Naive thymus-derived CD4-positive, alpha-beta T cell (primary cell): ENCODE results near the gene YIPF5. TPM values are rescaled to one million over a fixed set of nuclear protein-coding genes. Genes with fewer than 3 reads are reported as not detected.

Experiments used
- ATAC-seq: fragments of 150-1000 bp; cut with Tn5 transposase; 2 replicates; pipeline ENCODE4 v1.10.0; 2021; ENCODE audit warnings: mild to moderate bottlenecking, moderate library complexity
- CTCF ChIA-PET: fragments of 350-600 bp; sonication (Branson Sonifier 250); formaldehyde crosslinking; loops from one replicate; lab custom pipeline; 2021; ENCODE audit warnings: antibody characterized with exemption; lab: Charles Lee
- POLR2A ChIA-PET: fragments of 350-600 bp; sonication (Branson Sonifier 250); formaldehyde crosslinking; loops from one replicate; lab custom pipeline; 2021; ENCODE audit warnings: antibody characterized with exemption, inconsistent platforms; lab: Charles Lee
- DNase-seq, 9 donors: peaks; one replicate each; pipeline versions ENCODE4 v3.0.0 to v3.0.0-alpha.2; 2020 to 2022; ENCODE audit warnings: mixed read lengths in 1 of 9
- H3K27ac ChIP-seq: one replicate; pipeline ENCODE4 v1.7.0; 2013; ENCODE audit warnings: mild to moderate bottlenecking, low read depth, low read length, moderate library complexity
- H3K27me3 ChIP-seq, 2 donors: one replicate each; pipeline ENCODE4 v1.7.0; 2013; ENCODE audit warnings: low read length in 2 of 2, mild to moderate bottlenecking in 2 of 2, moderate library complexity in 2 of 2; ENCODE audit not compliant: control insufficient read depth in 2 of 2, insufficient read depth in 2 of 2
- H3K36me3 ChIP-seq, 3 experiments: 1 replicate in 2 of 3; 2 replicates in 1 of 3; pipeline ENCODE4 v1.7.0; 2013; ENCODE audit warnings: low read length in 3 of 3, mild to moderate bottlenecking in 3 of 3, moderate library complexity in 1 of 3; ENCODE audit not compliant: insufficient read depth in 3 of 3, control insufficient read depth in 2 of 3
- H3K4me1 ChIP-seq, 2 donors: one replicate each; pipeline ENCODE4 v1.7.0; 2013; ENCODE audit warnings: low read length in 2 of 2, mild to moderate bottlenecking in 2 of 2, moderate library complexity in 1 of 2; ENCODE audit not compliant: control insufficient read depth in 2 of 2, insufficient read depth in 2 of 2
- H3K4me3 ChIP-seq: 2 replicates; pipeline ENCODE4 v1.7.0; 2013; ENCODE audit warnings: mild to moderate bottlenecking, low read length
- H3K9me3 ChIP-seq, 3 experiments: 1 replicate in 2 of 3; 2 replicates in 1 of 3; pipeline ENCODE4 v1.7.0; 2013; ENCODE audit warnings: low read length in 3 of 3; ENCODE audit not compliant: control insufficient read depth in 2 of 3
- H3K27ac Mint-ChIP-seq, 9 donors: one replicate each; pipeline ENCODE4 v1.8.0; 2020 to 2022; ENCODE audit warnings: mixed read lengths in 9 of 9, mild to moderate bottlenecking in 8 of 9, moderate library complexity in 5 of 9, inconsistent platforms in 2 of 9
- H3K27me3 Mint-ChIP-seq, 5 donors: one replicate each; pipeline ENCODE4 v1.8.0; 2021 to 2022; ENCODE audit warnings: mixed read lengths in 5 of 5, mild to moderate bottlenecking in 1 of 5
- H3K36me3 Mint-ChIP-seq, 5 donors: one replicate each; pipeline ENCODE4 v1.8.0; 2020 to 2022; ENCODE audit warnings: mixed read lengths in 5 of 5, mild to moderate bottlenecking in 3 of 5, inconsistent platforms in 1 of 5
- H3K4me1 Mint-ChIP-seq, 7 donors: one replicate each; pipeline ENCODE4 v1.8.0; 2020 to 2022; ENCODE audit warnings: mixed read lengths in 7 of 7, mild to moderate bottlenecking in 3 of 7, inconsistent platforms in 1 of 7
- H3K4me3 Mint-ChIP-seq, 10 donors: one replicate each; pipeline ENCODE4 v1.8.0; 2020 to 2022; ENCODE audit warnings: mild to moderate bottlenecking in 10 of 10, mixed read lengths in 10 of 10, moderate library complexity in 6 of 10, inconsistent platforms in 2 of 10
- H3K9me3 Mint-ChIP-seq, 11 donors: one replicate each; pipeline ENCODE4 v1.8.0; 2020 to 2022; ENCODE audit warnings: mixed read lengths in 11 of 11, mild to moderate bottlenecking in 4 of 11, inconsistent platforms in 1 of 11, moderate library complexity in 1 of 11
- intact Hi-C, 2 donors: fragments of 100-400 bp; cut with micrococcal nuclease; formaldehyde crosslinking; loops; one replicate each; pipeline ENCODE4 v1.15.1; 2023
- polyA plus RNA-seq, 2 donors: library from polyadenylated mRNA; unstranded; fragments of 300-500 nt; fragmentation: Illumina TruSeq; gene quantifications; one replicate each; pipeline ENCODE4 v1.2.3, GENCODE V29; 2021
- total RNA-seq, 6 experiments: library from RNA in 5 of 6; stranded (reverse) in 5 of 6; gene quantifications; 1 replicate in 5 of 6; 2 replicates in 1 of 6; pipeline ENCODE4 v1.2.3 and lab custom pipeline; 2021 to 2026

Gene YIPF5
- total and polyA plus RNA-seq, 7 experiments from 2014 or later, result 27.0 to 62.9 (median 48.8) TPM

GRCh38 chr5:144151026-144151425, 19.4 kb downstream of the YIPF5 start:
- DNase-seq (no peak), ATAC-seq (no peak)
- Mint-ChIP-seq H3K4me1 (no peaks in the 10 kb centered on the region), H3K4me3 (no peak overlapping the region), H3K9me3 (no peaks in the 10 kb centered on the region), H3K27me3 (peaks cover 0 to 2% (median 0%) of the 10 kb centered on the region in 5 donors), H3K36me3 (peaks cover 0 to 4% (median 0%) of the 10 kb centered on the region in 5 donors), H3K27ac (no peak overlapping the region)
- intact Hi-C loops, result no loop called here
- Histone ChIP-seq H3K27ac (no peak overlapping the region), H3K4me3 (no peak overlapping the region), H3K27me3 (no peaks in the 10 kb centered on the region), H3K4me1 (no peaks in the 10 kb centered on the region), H3K36me3 (no peaks in the 10 kb centered on the region), H3K9me3 (no peaks in the 10 kb centered on the region)
- ChIA-PET POLR2A (no interaction called here), CTCF (interaction anchor here (0.7 kb wide), 1 partner anchor 1263 kb away, joined by 5 read pairs; no protein-coding TSS in a partner anchor)

GRCh38 chr5:144144956-144145751, 25.3 kb downstream of the YIPF5 start:
- ChIA-PET CTCF (interaction anchor here (0.5 to 0.6 kb wide), 2 partner anchors 8 to 711 kb away, joined by 3 to 6 read pairs; no protein-coding TSS in a partner anchor), POLR2A (no interaction called here)
- Histone ChIP-seq H3K4me1 (no peaks in the 10 kb centered on the region), H3K4me3 (no peak overlapping the region), H3K36me3 (no peaks in the 10 kb centered on the region), H3K27me3 (no peaks in the 10 kb centered on the region), H3K9me3 (no peaks in the 10 kb centered on the region), H3K27ac (no peak overlapping the region)
- Mint-ChIP-seq H3K4me1 (peaks cover 0 to 6% (median 0%) of the 10 kb centered on the region in 7 donors), H3K9me3 (no peaks in the 10 kb centered on the region), H3K4me3 (no peak overlapping the region), H3K36me3 (no peaks in the 10 kb centered on the region), H3K27me3 (peaks cover 0 to 15% (median 12%) of the 10 kb centered on the region in 5 donors), H3K27ac (no peak overlapping the region)
- ATAC-seq, result no peak
- intact Hi-C loops, result no loop called here
- no peak for DNase-seq

- no peaks in the 10 kb centered on the region for H3K36me3 Mint-ChIP-seq
- H3K4me3 ChIP-seq, result no peak overlapping the region
- POLR2A ChIA-PET, result no interaction called here
These were observed 26.8 kb downstream of the YIPF5 start for GRCh38 chr5:144143625-144144024.

GRCh38 chr5:144142824-144143162, 27.7 kb downstream of the YIPF5 start:
- Histone ChIP-seq H3K27me3 (no peaks in the 10 kb centered on the region), H3K4me1 (no peaks in the 10 kb centered on the region), H3K9me3 (no peaks in the 10 kb centered on the region), H3K4me3 (no peak overlapping the region), H3K36me3 (no peaks in the 10 kb centered on the region), H3K27ac (no peak overlapping the region)
- Mint-ChIP-seq H3K4me1 (peaks cover 0 to 8% (median 0%) of the 10 kb centered on the region in 7 donors), H3K4me3 (no peak overlapping the region), H3K9me3 (no peaks in the 10 kb centered on the region), H3K27me3 (peaks cover 0 to 23% (median 16%) of the 10 kb centered on the region in 5 donors), H3K36me3 (no peaks in the 10 kb centered on the region), H3K27ac (no peak overlapping the region)
- POLR2A ChIA-PET, result no interaction called here
- no peak for ATAC-seq
- CTCF ChIA-PET, result interaction anchor here (1.1 to 1.9 kb wide), 3 partner anchors 10 to 318 kb away, joined by 3 to 8 read pairs (median 3); partner anchors contain the start of genes KCTD16 and YIPF5
- intact Hi-C loops, result loop anchor here in 1 of 2 donors (1.0 kb wide), 1 partner anchor 50 kb away; no protein-coding TSS in a partner anchor
- DNase-seq, result no peak

More at GRCh38 chr5:144143625-144144024, 26.8 kb downstream of the YIPF5 start:
- no peak overlapping the region for H3K27ac Mint-ChIP-seq
- Histone ChIP-seq H3K36me3 (no peaks in the 10 kb centered on the region), H3K9me3 (no peaks in the 10 kb centered on the region), H3K27me3 (no peaks in the 10 kb centered on the region), H3K27ac (no peak overlapping the region), H3K4me1 (no peaks in the 10 kb centered on the region)
- no peak overlapping the region for H3K4me3 Mint-ChIP-seq
- H3K27me3 Mint-ChIP-seq, result peaks cover 0 to 23% (median 16%) of the 10 kb centered on the region in 5 donors
- DNase-seq (no peak), ATAC-seq (no peak)
- H3K4me1 Mint-ChIP-seq, result peaks cover 0 to 8% (median 0%) of the 10 kb centered on the region in 7 donors
- intact Hi-C loops, result no loop called here
- H3K9me3 Mint-ChIP-seq, result no peaks in the 10 kb centered on the region
- CTCF ChIA-PET, result interaction anchor here (1.6 to 1.9 kb wide), 2 partner anchors 27 to 318 kb away, joined by 3 to 8 read pairs; partner anchors contain the start of genes KCTD16 and YIPF5

GRCh38 chr5:144142139-144142823, 28.2 kb downstream of the YIPF5 start:
- peak overlapping the region in 2 of 10 donors; percentile 3 to 47 for H3K4me3 Mint-ChIP-seq
- CTCF ChIA-PET, result interaction anchor here (1.1 to 1.9 kb wide), 3 partner anchors 10 to 317 kb away, joined by 3 to 8 read pairs (median 3); partner anchors contain the start of genes KCTD16 and YIPF5

GRCh38 chr5:144141585-144141984, 28.9 kb downstream of the YIPF5 start:
- no peaks in the 10 kb centered on the region for H3K36me3 Mint-ChIP-seq
- H3K4me1 Mint-ChIP-seq, result peaks cover 0 to 8% (median 0%) of the 10 kb centered on the region in 7 donors
- H3K27me3 ChIP-seq, result no peaks in the 10 kb centered on the region
- intact Hi-C loops, result no loop called here
- no peak overlapping the region for H3K27ac Mint-ChIP-seq
- ChIA-PET POLR2A (no interaction called here), CTCF (interaction anchor here (0.6 kb wide), 1 partner anchor 173 kb away, joined by 3 read pairs; no protein-coding TSS in a partner anchor)
- no peak overlapping the region for H3K4me3 ChIP-seq
- no peaks in the 10 kb centered on the region for H3K4me1 ChIP-seq
- H3K27me3 Mint-ChIP-seq, result peaks cover 0 to 26% (median 16%) of the 10 kb centered on the region in 5 donors
- no peaks in the 10 kb centered on the region for H3K9me3 ChIP-seq
- no peaks in the 10 kb centered on the region for H3K9me3 Mint-ChIP-seq
- DNase-seq (no peak), ATAC-seq (no peak)
- H3K27ac ChIP-seq, result no peak overlapping the region
- H3K36me3 ChIP-seq, result no peaks in the 10 kb centered on the region
- H3K4me3 Mint-ChIP-seq, result no peak overlapping the region

More at GRCh38 chr5:144142139-144142823, 28.2 kb downstream of the YIPF5 start:
- Histone ChIP-seq H3K9me3 (no peaks in the 10 kb centered on the region), H3K27ac (no peak overlapping the region), H3K4me3 (no peak overlapping the region), H3K4me1 (no peaks in the 10 kb centered on the region), H3K36me3 (no peaks in the 10 kb centered on the region), H3K27me3 (no peaks in the 10 kb centered on the region)
- Mint-ChIP-seq H3K4me1 (peaks cover 0 to 8% (median 0%) of the 10 kb centered on the region in 7 donors), H3K27ac (no peak overlapping the region), H3K27me3 (peaks cover 0 to 24% (median 16%) of the 10 kb centered on the region in 5 donors), H3K36me3 (no peaks in the 10 kb centered on the region), H3K9me3 (no peaks in the 10 kb centered on the region)
- ATAC-seq (peak; percentile 88), DNase-seq (peak in 5 of 9 donors; percentile 13 to 32 (median 23))
- POLR2A ChIA-PET, result no interaction called here
- intact Hi-C loops, result loop anchor here in 1 of 2 donors (1.0 kb wide), 1 partner anchor 50 kb away; no protein-coding TSS in a partner anchor
